Measurements from ENCODE around the gene ARHGAP15.

ARHGAP15 gene

GRCh38 chr2:143635302-143635701, 506.1 kb downstream of the ARHGAP15 start:
- H3K27ac ChIP-seq, result no peak overlapping the region
- TF ChIP-seq CTCF (IDR thresholded peaks at IDR 0.05) (no peak), ZFX (IDR thresholded peaks at IDR 0.05; ENCODE audit: borderline replicate concordance) (no peak)

DNA sequence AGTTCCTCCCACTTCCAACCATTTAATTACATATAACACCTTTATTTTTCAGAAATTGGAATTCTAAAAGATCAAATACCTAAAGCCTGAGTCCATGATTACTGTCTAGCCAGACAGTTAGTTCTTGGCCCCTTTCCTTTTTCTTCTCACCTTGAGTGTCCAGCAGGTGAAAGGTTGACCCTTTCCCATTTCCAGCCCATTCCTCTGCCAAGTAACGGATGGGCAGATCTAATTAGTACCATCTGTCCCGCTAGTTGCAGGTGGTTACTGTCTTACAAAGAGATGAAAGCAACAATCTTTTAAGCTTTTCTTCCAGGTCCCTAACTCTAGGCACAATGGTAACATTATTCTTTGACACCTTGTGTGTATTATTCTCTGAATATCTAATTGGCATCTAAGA, 506.7 kb downstream of the ARHGAP15 start:
- TF ChIP-seq CTCF (IDR thresholded peaks at IDR 0.05), result no peak
- TF ChIP-seq ZFX (IDR thresholded peaks at IDR 0.05; ENCODE audit: borderline replicate concordance), result no peak
- H3K27ac ChIP-seq, result no peak overlapping the region

DNA sequence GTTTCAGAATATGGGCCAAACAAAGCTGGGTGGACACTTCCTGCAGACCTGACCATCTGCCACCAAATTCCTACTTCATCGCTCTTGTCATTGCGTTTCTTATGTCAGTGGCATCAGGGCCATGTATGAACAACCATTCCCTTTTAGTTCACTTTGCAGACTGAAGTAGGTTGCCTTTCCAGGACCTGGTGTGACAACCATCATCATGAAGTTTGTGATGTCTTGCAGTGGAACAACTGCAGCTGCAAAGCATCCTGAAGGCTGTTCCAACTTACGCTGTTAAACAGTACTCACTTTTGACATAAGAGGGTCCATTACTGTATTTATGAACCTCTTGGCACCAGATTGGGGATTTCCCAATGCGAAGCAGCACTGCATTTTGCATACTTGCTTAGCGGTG, 511.6 kb downstream of the ARHGAP15 start:
- H3K27ac ChIP-seq, result no peak overlapping the region
- TF ChIP-seq CTCF (IDR thresholded peaks at IDR 0.05), result no peak
- no peak for TF ChIP-seq ZFX (IDR thresholded peaks at IDR 0.05; ENCODE audit: borderline replicate concordance)

DNA sequence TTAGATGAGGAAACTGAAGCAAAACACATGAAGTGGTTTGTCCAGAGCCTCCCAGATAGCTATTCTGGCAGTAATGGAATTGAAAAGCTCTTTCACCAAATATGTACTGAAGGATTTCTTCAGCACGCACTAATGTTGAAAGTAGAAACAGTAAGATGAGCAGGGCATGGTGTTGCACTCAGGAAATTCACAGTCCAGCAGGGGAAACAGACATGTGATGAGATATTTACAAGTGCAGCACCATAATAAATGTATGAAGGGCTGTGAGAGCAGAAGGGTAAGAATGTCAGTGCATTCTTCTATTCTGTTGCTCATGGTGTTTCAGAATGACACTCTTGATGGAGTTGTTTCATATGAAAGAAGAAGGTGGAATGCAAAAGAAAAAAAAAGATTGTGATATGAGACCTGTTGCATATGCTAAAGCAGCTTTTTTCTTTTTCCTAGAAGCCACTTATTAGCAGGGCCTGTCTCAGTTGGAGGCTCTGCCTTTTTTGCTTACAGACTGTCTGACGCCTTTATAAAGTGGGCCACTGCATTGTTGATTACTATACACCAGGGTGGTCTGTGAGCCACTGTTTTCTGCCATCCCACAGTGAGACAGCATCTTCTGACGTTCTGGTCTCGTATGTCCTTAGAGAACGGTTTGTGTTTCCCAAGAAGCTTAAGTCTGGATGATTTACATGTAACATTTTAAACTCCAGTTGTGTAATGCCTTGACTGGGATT, 516.9 kb downstream of the ARHGAP15 start:
- no peak overlapping the region for H3K27ac ChIP-seq
- TF ChIP-seq CTCF (IDR thresholded peaks at IDR 0.05), result no peak
- TF ChIP-seq ZFX (IDR thresholded peaks at IDR 0.05; ENCODE audit: borderline replicate concordance), result no peak

DNA sequence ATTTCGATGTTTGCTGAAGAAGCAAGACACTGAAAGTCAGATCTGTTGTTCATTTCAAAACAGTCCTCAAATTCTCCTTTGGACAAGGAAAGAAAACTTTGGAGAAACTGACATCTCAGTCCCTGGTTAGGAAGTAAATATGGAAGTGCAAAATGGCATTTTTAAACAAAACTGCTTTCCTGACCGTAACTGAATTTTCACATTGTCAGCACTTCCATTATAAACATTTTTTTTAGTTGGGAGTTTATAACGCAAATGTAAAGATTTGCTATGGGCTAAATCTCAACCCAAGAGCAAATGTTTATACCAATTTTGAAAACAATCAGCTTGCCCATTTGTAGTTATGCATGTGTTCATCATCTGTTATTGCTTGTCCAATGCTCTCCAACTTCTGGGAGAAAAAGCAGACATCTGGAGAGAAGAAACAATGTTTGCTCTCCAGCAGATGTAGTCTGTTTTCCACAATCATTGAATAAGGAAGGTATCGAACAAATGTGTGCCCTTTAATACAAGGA, 520.1 kb downstream of the ARHGAP15 start:
- TF ChIP-seq ZFX (IDR thresholded peaks at IDR 0.05; ENCODE audit: borderline replicate concordance), result no peak
- no peak overlapping the region for H3K27ac ChIP-seq

DNA sequence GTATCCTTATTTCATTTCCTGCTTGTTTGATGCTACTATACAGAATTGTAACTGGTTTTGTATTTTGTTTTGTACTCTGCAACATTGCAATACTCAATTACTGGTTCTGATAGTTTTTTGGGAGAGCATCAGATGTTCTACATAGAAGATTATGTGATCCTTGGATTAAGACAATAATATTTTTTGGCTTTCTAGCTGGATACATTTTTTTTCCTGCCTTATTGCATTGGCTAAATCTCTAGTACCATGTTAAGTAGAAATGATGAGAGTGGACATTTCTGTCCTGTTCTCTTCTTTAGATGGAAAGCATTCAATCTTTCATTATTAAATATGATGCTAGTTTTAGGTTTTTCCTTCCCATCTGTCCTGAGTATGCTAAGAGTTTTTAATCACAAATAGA, 523.5 kb downstream of the ARHGAP15 start:
- H3K27ac ChIP-seq, result no peak overlapping the region
- no peak for TF ChIP-seq CTCF (IDR thresholded peaks at IDR 0.05)
- no peak for TF ChIP-seq ZFX (IDR thresholded peaks at IDR 0.05; ENCODE audit: borderline replicate concordance)

GRCh38 chr2:143668234-143668633, 539.0 kb downstream of the ARHGAP15 start:
- no peak overlapping the region for H3K27ac ChIP-seq
- TF ChIP-seq CTCF (IDR thresholded peaks at IDR 0.05) (no peak), ZFX (IDR thresholded peaks at IDR 0.05; ENCODE audit: borderline replicate concordance) (no peak)

All from 22Rv1 (cell line).